Activated CD8-positive, alpha-beta T cell treated with anti-CD3 and anti-CD28 coated beads for 36 hours (primary cell): ENCODE measurements around the gene GNG2. TPM values are rescaled to one million over a fixed set of nuclear protein-coding genes. Genes with fewer than 3 reads are reported as not detected.

Experiments used
- ATAC-seq: fragments of 200-7000 bp; cut with Tn5 transposase; one replicate; pipeline ENCODE4 v1.10.0; 2021; ENCODE audit warnings: mild to moderate bottlenecking, moderate library complexity
- CTCF ChIA-PET: fragments of 350-600 bp; sonication (Branson Sonifier 250); formaldehyde crosslinking; loops from one replicate; lab custom pipeline; 2021; ENCODE audit warnings: antibody characterized with exemption; lab: Charles Lee
- POLR2A ChIA-PET: fragments of 350-600 bp; sonication (Branson Sonifier 250); formaldehyde crosslinking; loops from one replicate; lab custom pipeline; 2021; ENCODE audit warnings: antibody characterized with exemption; lab: Charles Lee
- DNase-seq: peaks from one replicate; pipeline ENCODE4 v3.0.0-alpha.2; 2020
- H3K27ac Mint-ChIP-seq: one replicate; pipeline ENCODE4 v1.8.0; 2021; ENCODE audit warnings: mild to moderate bottlenecking, mixed read lengths
- H3K27me3 Mint-ChIP-seq: one replicate; pipeline ENCODE4 v1.8.0; 2021; ENCODE audit warnings: mixed read lengths
- H3K36me3 Mint-ChIP-seq: one replicate; pipeline ENCODE4 v1.8.0; 2021; ENCODE audit warnings: low read depth, mixed read lengths
- H3K4me1 Mint-ChIP-seq: one replicate; pipeline ENCODE4 v1.8.0; 2021; ENCODE audit warnings: low read depth, mixed read lengths
- H3K4me3 Mint-ChIP-seq: one replicate; pipeline ENCODE4 v1.8.0; 2021; ENCODE audit warnings: mild to moderate bottlenecking, moderate library complexity, mixed read lengths
- H3K9me3 Mint-ChIP-seq: one replicate; pipeline ENCODE4 v1.8.0; 2021; ENCODE audit warnings: mixed read lengths
- CTCF ChIP-seq: fragments of 200-600 bp; IDR thresholded peaks from one replicate; pipeline ENCODE4 v1.8.0; 2022; ENCODE audit warnings: antibody characterized with exemption, mild to moderate bottlenecking
- intact Hi-C: fragments of 100-400 bp; cut with micrococcal nuclease; formaldehyde crosslinking; loops from one replicate; pipeline ENCODE4 v1.10.0; 2022
- total RNA-seq, 2 experiments: library from RNA; stranded (reverse); gene quantifications; one replicate each; pipeline ENCODE4 v1.2.3, GENCODE V29; 2021

Gene GNG2
- total RNA-seq, 2 experiments from 2014 or later, result 174 to 184 TPM

GRCh38 chr14:51922624-51923023, 62.2 kb downstream of the GNG2 start:
- peaks cover 49% of the 10 kb centered on the region for H3K4me1 Mint-ChIP-seq
- no peak for DNase-seq
- no peak overlapping the region for H3K27ac Mint-ChIP-seq
- peaks cover 35% of the 10 kb centered on the region for H3K36me3 Mint-ChIP-seq
- ChIA-PET POLR2A (interaction anchor here (0.6 kb wide), 1 partner anchor 36 kb away, joined by 3 read pairs; no protein-coding TSS in a partner anchor), CTCF (interaction anchor here (1.0 to 1.2 kb wide), 3 partner anchors 11 to 57 kb away, joined by 3 read pairs; no protein-coding TSS in a partner anchor)
- no peak for ATAC-seq
- no peak overlapping the region for H3K4me3 Mint-ChIP-seq
- TF ChIP-seq CTCF, result no peak
- no peaks in the 10 kb centered on the region for H3K9me3 Mint-ChIP-seq
- H3K27me3 Mint-ChIP-seq, result no peaks in the 10 kb centered on the region
- intact Hi-C loops, result no loop called here

DNA sequence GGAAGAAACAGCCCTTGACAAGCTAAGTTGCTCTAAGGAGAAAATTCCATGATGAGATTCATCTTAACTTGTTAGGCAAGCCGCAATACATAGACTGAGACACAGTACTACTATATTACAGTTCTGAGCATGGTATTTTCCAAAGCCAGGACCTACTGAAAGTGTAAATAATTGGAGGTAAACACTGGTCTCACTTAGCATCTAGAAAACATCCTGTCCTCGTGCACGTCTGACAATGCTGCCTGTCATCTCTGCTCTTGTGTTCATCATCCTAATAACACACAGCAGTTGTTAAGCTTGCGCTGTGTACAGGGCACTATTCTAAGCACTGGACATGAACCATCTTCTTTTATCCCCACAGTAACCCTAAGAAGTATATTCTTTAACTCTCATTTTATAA, 64.2 kb downstream of the GNG2 start:
- H3K27ac Mint-ChIP-seq, result no peak overlapping the region
- no peaks in the 10 kb centered on the region for H3K9me3 Mint-ChIP-seq
- ChIA-PET POLR2A (interaction anchor here (1.0 kb wide), 1 partner anchor 10 kb away, joined by 3 read pairs; no protein-coding TSS in a partner anchor), CTCF (interaction anchor here (1.0 kb wide), 1 partner anchor 13 kb away, joined by 4 read pairs; no protein-coding TSS in a partner anchor)
- TF ChIP-seq CTCF, result no peak
- ATAC-seq (no peak), DNase-seq (no peak)
- peaks cover 36% of the 10 kb centered on the region for H3K36me3 Mint-ChIP-seq
- H3K4me3 Mint-ChIP-seq, result no peak overlapping the region
- intact Hi-C loops, result no loop called here
- no peaks in the 10 kb centered on the region for H3K27me3 Mint-ChIP-seq
- H3K4me1 Mint-ChIP-seq, result peaks cover 59% of the 10 kb centered on the region

DNA sequence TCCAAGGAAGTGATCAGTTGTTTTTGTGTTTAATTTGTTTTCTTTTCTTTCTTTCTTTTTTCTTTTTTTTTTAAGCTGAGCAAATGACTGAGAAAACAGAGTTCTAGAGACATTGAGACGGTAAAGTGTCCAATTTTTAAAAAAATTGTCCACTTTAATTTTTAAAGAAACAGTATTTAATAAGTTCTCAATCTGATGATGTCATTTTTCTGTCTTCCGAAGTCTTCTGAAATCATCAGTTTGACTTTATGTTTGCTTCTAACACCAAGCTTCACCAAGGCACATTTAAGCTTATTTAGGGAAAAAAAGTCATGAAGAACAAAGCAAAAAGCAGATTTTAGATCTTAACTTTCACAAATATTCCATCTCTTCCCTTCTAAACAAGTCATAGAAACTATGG, 65.6 kb downstream of the GNG2 start:
- ATAC-seq, result no peak
- ChIA-PET POLR2A (interaction anchor here (1.1 kb wide), 1 partner anchor 10 kb away, joined by 3 read pairs; no protein-coding TSS in a partner anchor), CTCF (no interaction called here)
- TF ChIP-seq CTCF, result no peak
- Mint-ChIP-seq H3K36me3 (peaks cover 46% of the 10 kb centered on the region), H3K9me3 (peaks cover 1% of the 10 kb centered on the region), H3K4me3 (no peak overlapping the region), H3K4me1 (peaks cover 65% of the 10 kb centered on the region), H3K27ac (no peak overlapping the region), H3K27me3 (no peaks in the 10 kb centered on the region)
- DNase-seq, result no peak
- intact Hi-C loops, result no loop called here

- POLR2A ChIA-PET, result interaction anchor here (1.1 kb wide), 1 partner anchor 10 kb away, joined by 3 read pairs; no protein-coding TSS in a partner anchor
- H3K27me3 Mint-ChIP-seq, result no peaks in the 10 kb centered on the region
- H3K9me3 Mint-ChIP-seq, result peaks cover 1% of the 10 kb centered on the region
- H3K4me1 Mint-ChIP-seq, result peaks cover 65% of the 10 kb centered on the region
- peaks cover 48% of the 10 kb centered on the region for H3K36me3 Mint-ChIP-seq
- no peak for DNase-seq
- no peak for ATAC-seq
- CTCF ChIA-PET, result no interaction called here
- no peak for TF ChIP-seq CTCF
- intact Hi-C loops, result no loop called here
- no peak overlapping the region for H3K27ac Mint-ChIP-seq
- no peak overlapping the region for H3K4me3 Mint-ChIP-seq
Observed at GRCh38 chr14:51926449-51926848, 66.0 kb downstream of the GNG2 start.

GRCh38 chr14:51928568-51928967, 68.2 kb downstream of the GNG2 start:
- POLR2A ChIA-PET, result interaction anchor here (1.2 kb wide), 2 partner anchors 12 to 101 kb away, joined by 3 read pairs; no protein-coding TSS in a partner anchor
- Mint-ChIP-seq H3K4me1 (peaks cover 59% of the 10 kb centered on the region), H3K4me3 (no peak overlapping the region), H3K27ac (no peak overlapping the region), H3K36me3 (peaks cover 54% of the 10 kb centered on the region), H3K9me3 (peaks cover 1% of the 10 kb centered on the region), H3K27me3 (no peaks in the 10 kb centered on the region)
- no peak for ATAC-seq
- CTCF ChIA-PET, result no interaction called here
- no peak for DNase-seq
- TF ChIP-seq CTCF, result no peak
- intact Hi-C loops, result no loop called here
